ENCODE data around the gene CHEK1. TPM values are rescaled to one million over a fixed set of nuclear protein-coding genes. Genes with fewer than 3 reads are reported as not detected.

The CHEK1 gene
- total and polyA plus RNA-seq, 2 of the 4 experiments (the other 2 are of a cell fraction) = 16.0 to 22.6 TPM

DNA sequence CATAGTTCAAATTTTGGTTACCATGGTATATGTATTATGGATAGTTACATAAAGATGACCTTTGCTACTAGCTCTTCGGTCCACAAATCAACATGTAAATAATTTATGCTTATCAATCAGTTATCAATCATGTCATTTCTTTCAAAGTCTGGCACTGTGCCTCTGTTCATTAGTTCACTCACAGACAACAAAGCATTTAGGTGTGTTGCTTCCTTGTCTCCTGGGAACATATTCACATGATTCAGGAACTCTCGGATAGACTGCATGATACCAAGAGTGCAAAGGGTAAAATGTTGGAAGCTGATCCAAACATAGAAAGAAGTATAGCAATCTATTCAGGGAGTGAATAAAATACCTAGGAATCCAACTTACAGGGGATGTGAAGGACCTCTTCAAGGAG lies 70.0 kb downstream of the CHEK1 start:
- no peak overlapping the region for H3K4me3 ChIP-seq (ENCODE audit: insufficient read depth, low read depth, low read length)
- H3K18ac ChIP-seq (ENCODE audit: low read depth, low read length) = no peak overlapping the region
- no peak overlapping the region for H4K8ac ChIP-seq (ENCODE audit: low read depth in 2 of 2, low read length in 2 of 2)
- H4K91ac ChIP-seq (ENCODE audit: insufficient read depth, low read depth, low read length) = no peak overlapping the region
- no peak overlapping the region for H3K4ac ChIP-seq (ENCODE audit: low read depth, low read length)
- no peaks in the 10 kb centered on the region for H3K36me3 ChIP-seq (ENCODE audit: control insufficient read depth, insufficient read depth, low read length)
- H3K27ac ChIP-seq (ENCODE audit: insufficient read depth, low read length) = no peak overlapping the region
- H2BK15ac ChIP-seq (ENCODE audit: low read depth, low read length) = no peak overlapping the region
- no peak overlapping the region for H2BK120ac ChIP-seq (ENCODE audit: low read depth, low read length)
- BruUV-seq (replicated peaks) = no TSS peak
- no peak overlapping the region for H4K5ac ChIP-seq (ENCODE audit: low read depth, low read length)
- no peak for ATAC-seq (ENCODE audit: low read depth)
- no peak for TF ChIP-seq RFX5 (IDR thresholded peaks at IDR 0.05; ENCODE audit: low read depth, low read length)
- DNase-seq = no peak
- no peaks in the 10 kb centered on the region for H3K9me3 ChIP-seq (ENCODE audit: control insufficient read depth, insufficient read depth, low read length)
- H2AK5ac ChIP-seq (ENCODE audit: low read depth, low read length) = no peak overlapping the region
- no peak overlapping the region for H2BK5ac ChIP-seq (ENCODE audit: low read depth, low read length, poor library complexity, severe bottlenecking)
- H3K79me1 ChIP-seq (ENCODE audit: low read depth in 1 of 2, low read length in 2 of 2) = no peaks in the 10 kb centered on the region
- H3K4me2 ChIP-seq (ENCODE audit: low read depth, low read length) = no peak overlapping the region
- no peaks in the 10 kb centered on the region for H4K20me1 ChIP-seq (ENCODE audit: insufficient read depth, low read length)
- H3K4me1 ChIP-seq (ENCODE audit: control insufficient read depth, insufficient read depth, low read length) = no peaks in the 10 kb centered on the region
- H3K9me1 ChIP-seq (ENCODE audit: insufficient read depth, low read length) = no peaks in the 10 kb centered on the region
- H2BK20ac ChIP-seq (ENCODE audit: low read depth, low read length) = no peak overlapping the region
- H2AFZ ChIP-seq (replicated peaks; ENCODE audit: low read length, poor library complexity) = no peak overlapping the region
- dilution Hi-C loops (cut with HindIII; ENCODE audit: low sequenced_read_pairs, unreplicated experiment) = no loop called here
- no peak overlapping the region for H3K56ac ChIP-seq (ENCODE audit: extremely low read depth, insufficient read depth, low read length)
- POLR2A ChIA-PET (ENCODE audit: unreplicated experiment) = no interaction called here
- no CpG with 5 or more reads among the region's 2 CpGs for WGBS, 2 experiments (ENCODE audit: extremely low coverage in 2 of 2, insufficient read length in 1 of 2)
- in situ Hi-C loops (cut with MboI; ENCODE audit: low sequenced_read_pairs) = no loop called here
- CTCF ChIA-PET = no interaction called here
- 0 out of 2 replicates have a peak, but pooled peaks cover 4% of the 10 kb centered on the region for H3K27me3 ChIP-seq (ENCODE audit: control insufficient read depth, insufficient read depth, low read length)
- no peak overlapping the region for H3K23ac ChIP-seq (ENCODE audit: low read depth, low read length)
- no peak overlapping the region for H3K14ac ChIP-seq (replicated peaks; ENCODE audit: low read depth, low read length)
- intact Hi-C loops (cut with micrococcal nuclease) = no loop called here
- no peak overlapping the region for H3K9ac ChIP-seq (ENCODE audit: low read depth, low read length)
- H2AK9ac ChIP-seq (replicated peaks; ENCODE audit: low read depth, low read length, poor library complexity) = no peak overlapping the region

All from IMR-90 (cell line).